NCI-H1092 treated with DMSO at 0.1 percent for 48 hours (cell line): ENCODE data around the gene ATP10A.
A peak's percentile ranks its signal among the peaks of the same experiment; 100 is the strongest.

Experiments used
- DNase-seq: peaks from one replicate; lab custom pipeline; 2025; lab: John Stamatoyannopoulos, UW

Gene ATP10A

DNA sequence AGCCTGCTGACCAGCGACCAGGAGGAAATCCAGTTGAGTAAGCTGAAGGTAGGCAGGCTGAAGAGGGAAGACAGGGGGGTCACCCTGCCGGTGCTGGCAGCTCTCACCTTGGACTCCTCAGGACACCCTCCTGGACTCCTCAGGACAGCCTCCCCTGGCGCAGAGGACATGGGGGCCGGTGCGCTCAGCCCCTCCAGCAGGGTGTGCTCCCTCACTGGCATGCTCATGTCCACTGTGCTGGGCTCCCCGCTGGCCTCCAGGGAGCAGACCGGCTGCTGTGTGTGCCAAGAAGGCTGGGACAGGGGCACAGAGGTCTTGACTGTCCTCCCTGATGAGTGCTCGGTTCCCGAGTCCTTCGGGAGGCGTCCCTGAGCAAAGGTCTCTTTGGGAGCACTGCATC is 183.6 kb downstream of the ATP10A start:
- no peak for DNase-seq

GRCh38 chr15:25678500-25678855 is 184.6 kb downstream of the ATP10A start:
- DNase-seq: no peak

GRCh38 chr15:25677719-25678499 is 185.2 kb downstream of the ATP10A start:
- DNase-seq: no peak

DNA sequence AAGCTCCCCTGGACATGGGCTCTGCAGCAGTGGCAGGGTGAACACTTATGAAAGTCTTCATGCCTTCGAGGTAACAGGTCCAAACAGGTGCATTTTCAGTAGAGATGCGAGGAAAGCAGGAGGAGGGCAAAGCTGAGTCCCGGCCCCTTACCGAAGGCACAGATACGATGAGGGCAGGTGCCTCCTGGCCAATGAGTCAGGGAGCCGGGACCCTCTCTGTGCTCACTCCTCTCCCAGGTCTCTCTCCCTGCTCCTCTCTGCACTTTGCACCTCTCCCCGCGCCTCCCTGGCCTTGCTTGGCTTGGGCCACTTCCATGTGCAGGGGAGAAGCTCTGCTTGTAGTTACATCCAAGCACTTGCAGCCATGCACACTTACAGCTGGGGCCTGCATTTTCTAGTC is 187.1 kb downstream of the ATP10A start:
- no peak for DNase-seq

GRCh38 chr15:25675396-25675795 is 187.7 kb downstream of the ATP10A start:
- DNase-seq: no peak

- DNase-seq: no peak
Observed at GRCh38 chr15:25674913-25675312, 188.2 kb downstream of the ATP10A start.

GRCh38 chr15:25673972-25674371 is 189.2 kb downstream of the ATP10A start:
- DNase-seq: no peak

- no peak for DNase-seq
Observed at GRCh38 chr15:25673351-25673750, 189.8 kb downstream of the ATP10A start.

GRCh38 chr15:25671132-25671531 is 192.0 kb downstream of the ATP10A start:
- no peak for DNase-seq

- no peak for DNase-seq
Observed at GRCh38 chr15:25670621-25671020, 192.5 kb downstream of the ATP10A start.

GRCh38 chr15:25670025-25670554 is 193.0 kb downstream of the ATP10A start:
- DNase-seq: peak; percentile 51

DNA sequence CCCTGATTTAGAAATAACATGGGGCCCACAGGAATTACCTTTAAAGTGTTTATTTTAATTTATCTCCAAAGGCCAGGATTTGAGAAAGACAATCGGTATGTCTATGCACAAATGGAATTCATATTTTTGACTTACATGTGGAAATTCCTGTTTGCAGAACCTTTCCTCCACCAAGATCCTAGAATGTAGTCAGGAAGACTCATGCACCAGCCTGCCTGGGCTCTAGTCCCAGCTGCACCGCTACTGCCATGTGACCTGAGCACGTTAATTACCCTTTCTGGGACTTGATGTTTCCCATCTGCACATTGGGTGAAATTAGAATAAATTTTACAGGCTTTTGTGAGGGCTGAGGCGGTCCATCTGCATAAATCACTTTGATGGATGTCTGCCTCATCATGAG is 194.2 kb downstream of the ATP10A start:
- no peak for DNase-seq

DNA sequence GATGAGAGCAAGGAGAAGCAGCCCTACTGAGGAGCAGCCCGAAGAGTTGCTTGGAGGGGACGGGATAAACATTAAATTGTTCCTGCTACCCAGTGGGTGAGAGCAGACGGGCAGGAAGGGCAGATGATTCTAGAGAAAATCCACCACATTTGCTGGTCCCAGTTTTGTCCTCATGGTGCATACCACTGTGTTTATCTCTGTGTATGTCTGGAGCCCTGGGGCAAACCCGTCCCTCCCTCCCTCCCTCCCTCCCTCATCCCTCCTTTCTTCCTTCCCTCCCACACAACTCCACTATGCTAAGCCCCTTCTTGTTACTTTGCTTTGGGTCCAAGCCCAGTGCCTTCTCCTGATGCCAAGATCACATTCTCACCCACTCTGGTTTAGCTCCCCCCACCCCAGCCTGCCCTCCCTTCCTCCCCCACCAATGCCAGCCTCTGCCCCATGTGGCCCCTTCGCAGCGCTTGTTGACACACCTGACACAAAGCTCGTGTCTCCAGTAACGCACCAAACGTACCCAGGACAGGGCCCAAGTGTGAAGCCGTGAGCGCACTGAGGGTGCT is 194.8 kb downstream of the ATP10A start:
- DNase-seq: no peak

DNA sequence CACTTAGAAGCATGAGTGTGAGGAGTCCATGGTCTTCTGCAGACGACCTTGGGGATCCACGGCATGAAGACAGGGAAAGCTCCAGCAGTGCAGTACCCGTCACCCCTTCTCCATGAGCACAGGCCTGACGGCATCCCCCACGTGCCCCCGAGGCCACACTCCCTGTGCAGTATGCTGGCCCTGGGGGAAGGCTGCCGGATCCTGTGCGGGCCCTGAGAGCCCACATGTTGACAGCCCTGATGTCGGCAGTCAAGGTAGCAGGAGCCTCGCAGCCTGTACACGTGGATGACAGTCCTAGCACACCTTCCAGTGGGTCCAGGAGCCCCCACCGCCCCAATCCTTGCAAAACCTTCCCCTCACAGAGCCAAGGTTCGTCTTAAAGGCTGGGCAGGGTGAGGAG is 195.3 kb downstream of the ATP10A start:
- DNase-seq: no peak

GRCh38 chr15:25665913-25666312 is 197.2 kb downstream of the ATP10A start:
- DNase-seq: no peak

- DNase-seq: no peak
Observed at GRCh38 chr15:25664761-25665160, 198.4 kb downstream of the ATP10A start.

- no peak for DNase-seq
Observed at GRCh38 chr15:25663515-25663914, 199.6 kb downstream of the ATP10A start.

GRCh38 chr15:25661898-25662297 is 201.2 kb downstream of the ATP10A start:
- no peak for DNase-seq

DNA sequence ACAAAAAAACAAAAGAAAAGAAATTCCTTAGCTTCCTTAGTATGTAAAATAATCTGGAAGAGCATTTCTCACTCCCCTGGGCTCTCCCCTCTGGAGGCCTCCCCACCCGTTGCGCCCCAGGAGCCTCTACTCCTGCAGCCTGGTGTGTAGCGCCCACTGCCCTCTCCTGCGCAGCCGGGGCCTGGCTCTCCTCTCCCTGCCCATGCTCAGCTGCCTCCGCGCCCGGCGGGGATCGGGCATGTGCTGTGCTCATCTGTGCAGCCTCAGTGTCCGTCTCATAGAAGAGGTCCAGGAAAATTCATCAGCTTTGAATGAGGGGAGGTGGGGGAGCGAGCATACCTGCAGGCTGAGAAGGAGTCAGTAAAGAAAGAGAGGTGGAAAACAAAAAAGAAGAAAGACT is 203.9 kb downstream of the ATP10A start:
- DNase-seq: no peak

DNA sequence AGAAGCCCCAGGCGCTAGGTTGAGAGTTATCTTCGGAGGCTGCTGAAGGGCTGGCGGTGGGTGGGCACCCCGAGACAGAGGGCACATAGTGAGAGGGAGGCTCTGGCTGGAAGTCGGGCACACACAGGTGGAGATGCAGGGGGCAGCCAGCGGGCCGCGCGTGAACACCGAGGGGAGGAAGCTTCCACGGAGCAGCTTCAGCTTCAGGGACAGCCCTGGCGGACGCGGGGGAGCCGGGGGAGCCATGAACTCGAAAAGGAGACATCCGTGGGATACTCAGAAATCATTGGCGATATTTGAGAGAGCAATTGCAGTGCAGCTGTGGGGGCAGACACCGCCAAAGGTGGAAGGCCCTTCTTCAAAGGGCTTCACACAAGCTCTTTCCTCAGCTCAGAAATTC is 204.6 kb downstream of the ATP10A start:
- no peak for DNase-seq

GRCh38 chr15:25655207-25655948 is 207.7 kb downstream of the ATP10A start:
- no peak for DNase-seq

DNA sequence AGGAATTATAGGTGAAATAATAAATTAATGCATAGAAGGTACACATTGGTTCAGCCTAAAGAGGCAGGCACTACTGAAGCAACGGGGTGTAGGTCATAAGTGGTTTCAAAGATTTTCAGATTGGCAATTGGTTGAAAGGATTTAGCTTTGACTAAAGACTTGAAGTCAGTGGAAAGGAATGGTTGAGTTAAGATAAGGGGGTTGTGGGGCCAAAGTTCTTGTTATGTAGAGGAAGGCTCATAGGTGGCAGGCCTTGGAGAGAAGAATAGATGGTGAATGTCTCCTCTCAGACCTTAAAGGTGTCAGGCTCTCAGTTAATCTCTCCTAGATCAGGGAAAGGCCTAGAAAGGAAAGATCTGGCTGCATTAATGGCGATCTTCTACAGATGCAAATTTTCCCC is 209.8 kb downstream of the ATP10A start:
- no peak for DNase-seq

DNA sequence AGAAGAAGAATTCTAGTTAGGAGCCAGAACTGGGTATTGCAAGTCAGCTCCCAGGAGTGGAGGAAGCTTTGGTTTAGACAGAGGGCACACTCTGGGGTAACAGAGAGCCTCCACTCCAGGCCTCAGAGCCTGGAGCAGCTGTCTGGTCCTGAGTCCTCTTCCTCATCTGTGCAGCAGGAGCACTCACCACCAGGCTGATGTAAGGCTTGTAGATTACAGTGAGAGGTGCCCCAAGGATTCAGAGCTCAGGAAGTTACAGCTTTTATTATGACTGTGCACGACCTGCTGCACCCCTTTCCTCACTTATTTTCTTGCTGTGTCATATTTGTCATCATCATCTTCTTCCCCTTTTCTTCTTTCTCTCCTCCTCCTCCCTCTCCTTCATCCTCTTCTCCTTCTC is 210.4 kb downstream of the ATP10A start:
- no peak for DNase-seq
